Measurements from ENCODE around the gene LETMD1.

GRCh38 chr12:51071663-51072062 lies 23.5 kb downstream of the LETMD1 start:
- no peak for TF ChIP-seq PBX3 (IDR thresholded peaks at IDR 0.05)
- TF ChIP-seq CTCF (IDR thresholded peaks at IDR 0.05), result no peak
- TF ChIP-seq GABPA (IDR thresholded peaks at IDR 0.05; ENCODE audit: low read depth), result no peak
- no peak for TF ChIP-seq SMC3 (IDR thresholded peaks at IDR 0.05; ENCODE audit: low read depth, low read length)
- no peak for TF ChIP-seq NRF1 (IDR thresholded peaks at IDR 0.05; ENCODE audit: low read depth, low read length)
- TF ChIP-seq MXI1 (IDR thresholded peaks at IDR 0.05; ENCODE audit: low read depth, low read length), result no peak
- no peak for TF ChIP-seq RAD21 (IDR thresholded peaks at IDR 0.05; ENCODE audit: low read length)
- TF ChIP-seq POLR2AphosphoS5 (IDR thresholded peaks at IDR 0.05; ENCODE audit: low read depth, low read length), result no peak
- no peak for TF ChIP-seq EP300 (IDR thresholded peaks at IDR 0.05; ENCODE audit: borderline replicate concordance in 1 of 2, low read depth in 1 of 2, low read length in 1 of 2)
- TF ChIP-seq TEAD4 (IDR thresholded peaks at IDR 0.05; ENCODE audit: borderline replicate concordance, insufficient read depth), result no peak
- no peak for TF ChIP-seq SIN3A (IDR thresholded peaks at IDR 0.05; ENCODE audit: borderline replicate concordance, low read depth, low read length)
- no peak for TF ChIP-seq FOXM1 (IDR thresholded peaks at IDR 0.05; ENCODE audit: low read depth)
- TF ChIP-seq FOXJ3 (CRISPR knock-in tag; IDR thresholded peaks at IDR 0.05), result no peak
- no peak for TF ChIP-seq JUND (IDR thresholded peaks at IDR 0.05)
